Nephron (organoid): ENCODE measurements around the gene CHST11.

Source experiments
- H3K27ac Mint-ChIP-seq, 3 experiments: 2 replicates each; pipeline ENCODE4 v1.8.0; 2020; ENCODE audit warnings: mixed read lengths in 3 of 3, mild to moderate bottlenecking in 2 of 3, moderate library complexity in 1 of 3
- H3K27me3 Mint-ChIP-seq: 2 replicates; pipeline ENCODE4 v1.8.0; 2021; ENCODE audit warnings: low read depth, mild to moderate bottlenecking, moderate library complexity, mixed read lengths
- H3K36me3 Mint-ChIP-seq: 2 replicates; pipeline ENCODE4 v1.8.0; 2020; ENCODE audit warnings: low read depth, mixed read lengths
- H3K4me1 Mint-ChIP-seq: 2 replicates; pipeline ENCODE4 v1.8.0; 2020; ENCODE audit warnings: mixed read lengths
- H3K4me3 Mint-ChIP-seq, 3 experiments: 2 replicates each; pipeline ENCODE4 v1.8.0; 2020; ENCODE audit warnings: mild to moderate bottlenecking in 3 of 3, mixed read lengths in 3 of 3, moderate library complexity in 2 of 3
- H3K9me3 Mint-ChIP-seq: 2 replicates; pipeline ENCODE4 v1.8.0; 2020; ENCODE audit warnings: mixed read lengths
- CTCF ChIP-seq, 3 experiments: fragments of 200-600 bp; sonication (generic); IDR thresholded peaks; one replicate each; pipeline ENCODE4 v1.5.0; 2021; ENCODE audit warnings: antibody characterized with exemption in 3 of 3; ENCODE audit not compliant: unreplicated experiment in 3 of 3

Gene CHST11

DNA sequence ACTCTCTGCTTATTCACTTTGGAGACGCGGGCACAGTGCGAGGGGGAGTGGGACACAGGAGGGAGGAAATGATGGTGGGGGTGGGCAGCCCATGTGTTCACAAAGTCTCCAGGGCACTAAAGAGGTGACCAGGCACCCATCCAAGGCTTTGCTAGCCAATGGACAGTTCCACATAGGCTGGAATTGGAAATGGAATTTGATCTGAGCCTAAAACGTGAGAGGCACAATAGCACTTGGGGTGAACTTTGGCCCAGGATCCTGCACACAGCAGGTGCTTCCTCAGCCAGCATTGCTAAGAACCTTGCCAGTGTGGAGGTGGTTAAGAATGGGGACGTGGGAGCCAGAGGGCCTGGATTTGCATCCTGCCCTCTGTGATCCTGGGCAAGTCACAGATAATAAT lies 193.8 kb downstream of the CHST11 start:
- H3K27ac Mint-ChIP-seq: no peak overlapping the region
- H3K27me3 Mint-ChIP-seq: peaks cover 17% of the 10 kb centered on the region
- peaks cover 45% of the 10 kb centered on the region for H3K4me1 Mint-ChIP-seq
- H3K4me3 Mint-ChIP-seq: no peak overlapping the region
- peaks cover 3% of the 10 kb centered on the region for H3K9me3 Mint-ChIP-seq
- TF ChIP-seq CTCF (IDR thresholded peaks at IDR 0.05; ENCODE audit: unreplicated experiment in 3 of 3): no peak
- H3K36me3 Mint-ChIP-seq: peaks cover 3% of the 10 kb centered on the region

GRCh38 chr12:104651811-104652210 lies 195.1 kb downstream of the CHST11 start:
- Mint-ChIP-seq H3K4me1 (peaks cover 51% of the 10 kb centered on the region), H3K9me3 (peaks cover 3% of the 10 kb centered on the region), H3K27ac (peak overlapping the region in 2 of 3 experiments; percentile 4 to 27)

GRCh38 chr12:104652358-104652757 lies 195.6 kb downstream of the CHST11 start:
- peak overlapping the region in 2 of 3 experiments; percentile 4 to 23 for H3K27ac Mint-ChIP-seq
- peaks cover 56% of the 10 kb centered on the region for H3K4me1 Mint-ChIP-seq
- peaks cover 3% of the 10 kb centered on the region for H3K36me3 Mint-ChIP-seq
- H3K4me3 Mint-ChIP-seq: no peak overlapping the region
- TF ChIP-seq CTCF (IDR thresholded peaks at IDR 0.05; ENCODE audit: unreplicated experiment in 3 of 3): no peak
- peaks cover 3% of the 10 kb centered on the region for H3K9me3 Mint-ChIP-seq
- H3K27me3 Mint-ChIP-seq: peaks cover 12% of the 10 kb centered on the region

More at GRCh38 chr12:104651811-104652210, 195.1 kb downstream of the CHST11 start:
- no peak for TF ChIP-seq CTCF (IDR thresholded peaks at IDR 0.05; ENCODE audit: unreplicated experiment in 3 of 3)
- Mint-ChIP-seq H3K36me3 (peaks cover 3% of the 10 kb centered on the region), H3K4me3 (no peak overlapping the region), H3K27me3 (peaks cover 12% of the 10 kb centered on the region)

GRCh38 chr12:104652910-104653309 lies 196.2 kb downstream of the CHST11 start:
- Mint-ChIP-seq H3K27ac (no peak overlapping the region), H3K36me3 (no peaks in the 10 kb centered on the region), H3K27me3 (peaks cover 11% of the 10 kb centered on the region), H3K9me3 (no peaks in the 10 kb centered on the region), H3K4me3 (no peak overlapping the region), H3K4me1 (peaks cover 57% of the 10 kb centered on the region)
- TF ChIP-seq CTCF (IDR thresholded peaks at IDR 0.05; ENCODE audit: unreplicated experiment in 3 of 3): no peak

DNA sequence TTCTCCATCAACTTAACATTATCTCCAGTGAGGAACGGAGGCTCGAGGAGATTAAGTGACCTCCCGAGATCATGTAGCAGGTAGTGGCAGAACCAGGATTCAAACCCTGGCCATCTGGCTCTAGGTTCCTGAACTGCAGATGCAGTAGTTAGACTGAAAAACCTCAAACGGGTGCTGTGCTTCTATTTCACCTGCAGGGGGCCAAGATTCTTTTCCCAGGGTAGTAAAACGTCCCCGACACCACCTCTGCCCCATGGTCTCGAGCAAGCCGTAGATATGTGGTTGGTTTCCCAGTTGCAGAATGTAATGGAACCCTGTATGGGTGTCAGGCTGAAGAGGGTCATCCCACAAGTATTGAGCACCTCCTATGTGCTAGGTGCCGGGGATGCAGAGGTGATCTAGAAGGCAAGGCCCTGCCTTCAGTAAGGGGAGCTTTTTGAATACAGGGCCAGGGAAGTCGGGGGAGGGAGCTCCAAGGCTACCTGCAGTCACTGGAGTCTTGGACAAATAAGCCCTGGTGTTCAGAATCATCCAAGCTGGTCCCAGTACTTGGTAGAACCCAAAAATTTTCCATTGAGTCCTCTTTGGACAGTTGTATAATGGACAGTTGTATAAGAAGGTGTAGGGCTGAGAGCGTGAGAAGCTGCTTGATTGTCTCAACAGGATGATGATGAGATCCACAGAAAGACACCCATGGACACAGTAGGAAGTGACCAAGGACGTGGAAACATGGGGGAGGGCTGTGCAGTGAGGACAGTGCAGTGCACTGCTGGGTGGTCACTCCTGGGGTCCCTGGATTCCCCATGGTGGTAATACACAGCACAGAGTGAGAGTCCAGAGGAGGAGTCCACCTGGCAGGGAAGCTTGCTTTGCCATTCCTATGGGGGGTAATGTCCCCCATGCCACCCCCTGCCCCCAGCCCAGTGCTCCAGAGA lies 197.2 kb downstream of the CHST11 start:
- Mint-ChIP-seq H3K27me3 (peaks cover 17% of the 10 kb centered on the region), H3K27ac (no peak overlapping the region), H3K9me3 (no peaks in the 10 kb centered on the region), H3K4me1 (peaks cover 57% of the 10 kb centered on the region), H3K36me3 (no peaks in the 10 kb centered on the region), H3K4me3 (no peak overlapping the region)
- peak in 1 of 3 experiments; percentile 14 for TF ChIP-seq CTCF (IDR thresholded peaks at IDR 0.05; ENCODE audit: unreplicated experiment in 3 of 3)
